Measurements from ENCODE around the gene TMEM235.

TMEM235 gene

DNA sequence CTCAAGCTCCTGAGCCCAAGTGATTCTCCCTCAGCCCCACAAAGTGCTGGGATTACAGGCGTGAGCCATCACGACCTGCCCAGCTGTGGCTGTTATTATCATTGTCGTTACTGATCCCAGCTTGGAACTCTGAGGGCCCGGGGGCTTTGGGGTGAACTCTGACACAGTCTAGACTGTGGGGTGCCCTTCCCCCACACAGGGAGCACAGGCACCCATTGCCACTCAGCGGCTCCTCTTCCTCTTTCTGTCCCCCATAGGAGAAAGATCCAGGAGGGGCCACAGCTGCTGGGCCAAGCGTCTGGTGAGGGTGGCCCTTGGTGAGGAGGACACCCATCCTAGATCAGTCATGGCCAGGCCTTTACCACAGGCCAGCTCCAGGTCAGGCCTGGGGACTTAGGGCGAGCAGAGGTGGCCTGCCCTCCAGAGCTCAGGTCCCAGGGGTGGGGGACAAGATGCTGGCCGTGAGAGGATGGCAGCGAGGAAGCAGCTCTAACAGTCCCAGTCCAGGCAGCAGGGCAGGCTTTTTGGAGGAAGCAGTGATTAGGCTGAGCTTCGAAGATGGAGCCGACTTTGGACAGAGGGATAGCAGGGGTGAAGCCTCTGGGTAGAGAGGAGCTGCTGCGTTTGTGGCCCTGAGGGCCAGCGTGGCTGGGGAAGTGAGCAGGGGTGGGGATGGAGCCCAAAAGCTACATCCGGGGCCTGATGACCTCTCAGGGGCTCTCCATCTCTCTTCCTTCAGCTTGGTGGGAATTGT lies 24.7 kb downstream of the TMEM235 start:
- DNase-seq, result no peak

DNA sequence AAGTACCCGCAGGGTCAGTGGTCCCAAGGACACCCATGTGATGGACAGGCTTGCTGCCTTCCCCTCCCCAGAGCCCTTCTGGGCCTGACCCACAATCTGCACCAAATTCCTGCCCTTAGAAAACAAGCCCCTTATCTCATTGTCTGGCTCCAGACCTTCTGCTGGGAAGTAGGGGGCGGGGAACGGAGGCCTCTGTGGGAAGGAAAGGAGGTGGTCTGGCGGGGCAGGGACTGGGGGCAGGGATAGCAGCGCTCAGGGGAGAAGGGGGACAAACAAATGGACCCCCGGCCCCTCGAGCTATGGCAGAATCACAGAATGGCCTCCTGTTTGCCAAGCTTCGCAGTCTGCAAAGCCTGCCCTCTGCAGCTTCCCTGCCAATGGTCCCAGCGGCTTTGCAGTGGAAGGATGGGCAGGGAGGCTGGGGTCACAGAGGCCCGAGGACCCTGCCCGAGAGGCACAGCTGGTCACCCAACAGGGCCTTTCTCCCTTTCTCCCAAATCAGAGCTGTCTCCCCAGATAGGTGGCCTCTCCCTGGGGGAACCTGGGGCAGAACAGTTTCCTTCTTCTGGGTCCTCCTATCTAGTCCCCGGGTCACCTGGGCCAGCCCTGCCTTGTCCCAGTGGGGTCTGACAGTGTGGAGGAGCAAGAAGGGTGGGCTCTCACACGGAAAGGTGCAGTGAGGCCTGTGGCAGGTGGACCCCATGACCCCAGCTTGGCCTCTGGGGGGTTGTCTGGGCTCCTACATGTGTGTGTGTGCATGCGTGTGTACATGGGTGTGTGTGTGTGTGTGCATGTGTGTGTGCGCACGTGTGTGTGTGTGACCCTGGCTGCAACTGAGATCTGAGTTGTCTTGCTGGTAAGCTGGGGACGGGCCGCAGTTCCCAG lies 25.5 kb downstream of the TMEM235 start:
- DNase-seq, result no peak

DNA sequence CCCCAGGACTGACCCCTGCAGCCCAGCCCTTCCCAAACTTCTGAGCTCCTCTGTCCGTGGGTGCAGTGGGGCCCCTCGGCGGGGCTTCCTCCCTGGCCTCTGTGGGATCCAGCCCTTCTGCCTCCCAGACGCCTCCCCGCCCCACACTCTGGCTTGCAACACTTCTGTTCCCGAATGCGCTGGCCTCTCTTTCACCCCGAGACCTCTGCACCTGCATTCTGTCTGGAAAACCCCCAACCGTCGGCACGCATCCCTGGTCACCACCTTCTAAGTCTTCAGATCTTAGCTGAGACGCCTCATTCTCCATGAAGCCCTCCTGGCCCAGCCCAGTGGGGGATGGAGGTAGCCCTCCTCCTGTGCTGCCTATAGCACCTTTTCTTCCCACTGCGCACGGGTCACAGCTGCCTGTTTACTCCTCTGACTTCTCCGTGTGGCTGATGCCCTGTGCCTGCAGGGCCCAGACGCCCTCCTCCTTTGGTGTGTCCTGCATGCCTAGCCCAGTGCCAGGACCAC lies 26.4 kb downstream of the TMEM235 start:
- no peak for DNase-seq

DNA sequence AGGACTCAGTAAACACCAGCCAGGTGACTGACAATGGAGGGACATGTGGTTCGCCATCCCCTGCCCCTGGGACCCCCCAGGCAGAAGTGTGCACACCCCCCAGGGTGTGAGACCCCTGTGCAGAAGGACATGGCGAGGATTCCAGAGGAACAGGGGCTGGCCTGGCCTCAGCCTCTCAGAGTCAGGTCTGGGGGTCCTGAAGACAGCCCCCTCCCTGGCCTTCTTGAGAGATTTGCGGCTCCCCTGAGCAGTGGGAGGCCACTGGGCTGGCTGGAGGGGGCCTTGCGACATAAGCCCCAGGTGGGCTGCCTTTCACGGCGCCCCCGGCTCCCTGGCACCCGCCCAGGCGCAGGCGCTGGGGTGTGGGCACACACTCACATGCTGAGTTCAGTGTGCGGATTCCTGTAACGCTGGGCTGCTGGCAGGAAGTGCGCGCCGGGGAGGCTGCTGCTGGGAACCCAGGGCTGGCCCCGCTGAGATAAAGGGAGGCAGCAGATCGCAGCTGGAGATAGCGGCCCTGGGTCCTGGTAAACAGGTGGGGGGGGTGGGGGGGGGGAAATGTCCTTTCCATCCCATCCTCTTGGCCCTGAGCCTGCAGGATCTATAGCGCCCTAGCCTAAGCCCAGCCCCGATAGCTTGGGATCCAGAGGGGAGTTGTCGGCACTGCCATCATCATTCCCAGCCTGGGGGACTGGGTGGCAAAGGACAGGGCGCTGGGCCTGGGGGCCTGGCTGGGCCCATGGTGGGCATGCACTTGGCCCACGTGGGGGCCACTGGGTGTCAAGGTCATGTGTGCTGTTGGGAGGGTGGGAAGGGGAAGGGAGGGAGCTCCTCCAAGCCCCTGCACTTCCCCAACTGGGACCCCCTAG lies 27.1 kb downstream of the TMEM235 start:
- DNase-seq, result peak; percentile 30

DNA sequence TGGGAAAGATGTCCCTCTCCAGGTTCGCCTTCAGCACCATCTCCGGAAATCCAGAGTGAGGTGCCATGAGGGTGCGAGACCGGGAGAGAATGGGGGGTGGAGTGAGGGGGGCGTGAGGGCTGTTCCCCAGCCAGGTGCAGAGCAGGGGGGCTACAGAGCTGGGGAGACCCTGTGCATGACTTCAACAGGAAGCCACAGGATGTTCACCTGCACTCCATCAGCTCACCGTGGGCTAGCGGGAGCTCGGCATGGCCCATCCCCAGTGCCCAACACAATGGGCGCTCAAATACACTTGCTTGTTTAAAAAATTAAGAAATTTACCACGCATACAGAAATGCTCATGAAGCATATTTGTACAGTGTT lies 27.7 kb downstream of the TMEM235 start:
- no peak for DNase-seq

DNA sequence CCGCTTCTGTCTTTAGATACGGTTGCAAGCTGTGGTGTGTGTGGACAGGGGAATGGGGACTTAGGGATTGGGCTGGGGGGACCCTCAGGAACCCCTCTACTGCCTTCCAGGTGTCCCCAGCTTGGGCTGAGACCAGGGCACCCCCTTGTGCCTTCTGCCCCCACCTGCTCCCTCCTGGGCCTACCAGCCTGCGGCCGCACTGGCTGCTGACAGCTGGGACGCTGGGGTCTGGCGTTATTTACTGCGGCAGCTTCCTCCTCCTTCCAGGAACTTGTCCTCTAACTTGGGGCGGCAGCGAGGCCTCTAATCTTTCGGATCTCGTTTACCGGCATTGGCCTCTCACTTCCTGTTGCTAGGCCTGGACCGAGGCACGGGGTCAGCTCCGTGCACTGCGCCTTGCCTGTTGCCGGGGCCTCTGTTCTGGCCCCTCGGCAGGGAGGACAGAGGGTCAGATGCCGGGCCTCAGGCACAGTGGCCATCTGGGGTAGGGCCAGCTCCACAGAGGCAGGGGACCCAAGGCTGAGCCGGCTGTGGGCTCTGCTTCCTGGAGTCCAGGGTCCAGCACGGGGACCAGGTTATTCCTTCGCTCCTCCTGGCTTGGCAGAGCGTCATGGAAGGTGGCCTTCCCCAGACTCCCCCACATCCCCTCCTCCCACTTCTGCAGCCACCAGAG lies 31.8 kb downstream of the TMEM235 start:
- no peak for DNase-seq

DNA sequence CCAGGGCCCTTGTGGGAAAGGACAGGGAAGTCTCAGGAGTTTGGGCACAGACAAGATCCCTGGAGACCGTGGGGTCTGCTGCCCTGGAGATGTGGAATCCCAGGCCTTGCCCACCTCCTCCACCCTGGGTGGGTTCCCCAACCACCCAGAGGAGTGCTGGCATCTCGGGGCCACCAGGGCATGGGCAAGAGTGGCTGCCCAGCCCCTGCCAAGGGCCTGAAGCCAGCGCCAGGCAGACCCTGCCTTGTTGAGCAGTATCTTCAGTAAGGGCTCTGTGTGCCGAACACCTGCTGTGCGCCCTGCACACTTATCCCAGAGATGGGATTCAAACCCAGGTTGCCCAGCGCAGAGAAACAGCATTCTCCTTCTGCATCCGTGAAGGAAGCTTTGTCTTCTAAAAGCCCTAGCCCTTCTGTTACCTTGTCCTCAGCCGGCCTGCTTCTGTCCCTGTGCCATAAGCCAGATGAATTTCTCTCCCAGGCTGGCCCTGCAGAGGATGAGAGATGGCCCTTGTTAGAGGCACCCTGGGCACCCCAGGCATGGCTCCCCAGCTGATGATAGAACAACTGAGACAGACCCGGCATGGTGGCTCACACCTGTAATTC lies 32.4 kb downstream of the TMEM235 start:
- no peak for DNase-seq

DNA sequence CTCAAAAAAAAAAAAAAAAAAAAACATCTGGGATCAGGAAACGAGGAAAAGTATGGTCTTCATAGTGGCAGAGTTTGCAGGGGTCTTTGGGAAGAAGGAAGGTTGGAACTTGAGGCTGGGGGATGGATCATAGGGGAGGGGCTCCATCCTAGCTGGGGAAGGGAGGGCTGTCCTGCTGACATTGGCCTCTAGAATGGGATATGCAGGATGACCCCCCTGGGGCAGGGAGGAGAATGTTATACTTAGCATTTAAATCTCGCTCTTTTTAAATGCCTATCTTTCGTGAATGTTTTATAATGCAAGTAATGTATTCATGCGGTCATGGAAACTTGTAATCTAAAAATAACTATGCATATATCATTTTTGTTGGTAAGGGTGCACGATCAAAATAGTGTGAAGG lies 33.2 kb downstream of the TMEM235 start:
- no peak for DNase-seq

DNA sequence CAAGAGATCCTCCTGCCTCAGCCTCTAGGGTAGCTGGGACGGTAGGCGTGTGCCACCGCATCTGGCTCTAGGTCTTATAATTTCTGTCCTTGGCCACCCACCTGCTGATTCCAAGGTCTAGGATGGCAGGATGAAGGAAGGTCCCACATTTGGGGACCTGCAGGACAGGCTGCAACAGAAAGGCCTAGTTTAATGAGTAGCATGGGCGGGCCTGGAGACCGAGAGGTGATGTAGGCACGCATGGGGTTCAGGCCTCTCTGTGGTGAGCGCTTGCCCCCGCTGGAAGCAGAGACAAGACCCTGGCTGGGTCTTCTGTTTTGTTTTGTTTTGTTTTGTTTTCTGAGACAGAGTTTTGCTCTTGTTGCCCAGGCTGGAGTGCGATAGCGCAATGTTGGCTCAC lies 33.7 kb downstream of the TMEM235 start:
- DNase-seq, result no peak

DNA sequence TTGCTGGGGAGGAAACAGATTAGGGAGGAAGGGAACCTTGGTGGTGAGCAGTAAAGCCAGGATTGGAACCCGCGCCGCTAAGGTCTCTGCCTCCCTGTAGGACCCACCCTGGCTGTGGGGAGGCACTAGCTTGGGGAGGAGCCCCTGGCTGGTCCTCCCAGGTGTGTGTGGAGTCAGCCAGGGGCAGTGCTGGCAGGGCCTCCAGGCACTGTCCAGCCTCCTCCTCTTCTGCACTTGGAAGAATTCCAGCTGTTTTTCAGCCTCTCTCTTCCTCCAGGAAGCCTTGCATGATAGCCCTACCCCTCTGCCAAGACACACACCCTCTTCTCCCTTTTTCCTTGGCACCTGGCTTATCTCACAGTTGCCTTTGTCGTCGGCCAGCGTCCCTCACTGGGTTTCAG lies 34.8 kb downstream of the TMEM235 start:
- DNase-seq, result no peak

DNA sequence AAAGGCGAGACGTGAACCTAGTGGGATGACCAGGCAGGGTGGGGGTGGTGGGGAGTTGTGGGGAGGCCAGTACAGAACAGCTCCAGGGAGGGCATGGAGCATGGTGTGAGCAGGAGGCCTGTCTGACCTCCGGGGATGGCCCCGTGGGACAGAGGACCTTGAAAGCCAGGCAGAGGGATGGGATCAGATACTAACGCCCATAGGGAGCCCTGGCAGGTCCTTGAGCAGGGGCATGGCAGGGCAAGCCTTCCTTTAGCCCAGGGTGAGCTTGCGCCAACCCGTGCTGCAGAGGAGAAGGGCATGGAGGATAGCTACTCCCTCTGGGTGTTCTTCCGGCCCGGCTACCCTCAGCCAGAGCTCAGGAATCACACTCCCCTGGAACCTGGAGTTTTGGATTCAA lies 35.3 kb downstream of the TMEM235 start:
- no peak for DNase-seq

DNA sequence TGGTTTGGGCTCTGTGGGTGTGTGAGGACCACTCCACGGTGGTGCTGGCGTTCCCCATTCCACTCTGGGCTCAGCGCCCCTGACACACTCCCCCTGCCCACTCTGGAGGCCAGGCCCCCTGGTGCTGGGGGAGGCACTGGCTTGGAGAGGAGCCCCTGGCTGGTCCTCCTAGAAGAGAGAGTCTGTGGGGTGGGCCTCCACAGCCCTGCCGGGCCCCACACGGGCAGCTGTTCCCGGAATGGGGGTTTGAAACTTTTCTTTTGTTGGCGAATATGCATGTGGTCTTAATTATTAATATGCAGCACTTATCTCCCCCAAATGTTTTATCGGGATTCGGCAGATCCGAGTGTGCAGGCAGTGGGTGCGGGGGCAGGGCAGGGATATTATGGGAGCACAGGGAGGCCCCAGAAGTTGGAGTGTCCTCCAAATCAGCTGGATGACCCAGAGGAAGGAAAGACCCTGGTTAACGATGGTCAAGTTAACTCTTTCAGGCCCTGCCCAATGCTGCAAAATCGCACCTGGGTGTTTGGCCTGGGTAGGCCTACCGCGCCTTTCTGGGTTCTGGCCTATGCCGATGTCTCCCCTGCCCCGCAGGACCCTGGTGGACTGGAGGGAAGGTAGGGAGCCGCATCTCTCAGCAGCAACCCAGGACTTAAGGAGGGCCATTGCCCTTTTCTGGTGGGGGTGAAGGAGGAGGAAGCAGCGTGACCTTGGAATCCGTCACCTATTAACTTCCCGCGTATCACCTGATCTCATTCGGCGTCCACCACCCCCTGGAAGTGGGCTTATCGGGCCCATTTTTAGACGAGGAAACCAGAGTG lies 36.0 kb downstream of the TMEM235 start:
- DNase-seq, result no peak

DNA sequence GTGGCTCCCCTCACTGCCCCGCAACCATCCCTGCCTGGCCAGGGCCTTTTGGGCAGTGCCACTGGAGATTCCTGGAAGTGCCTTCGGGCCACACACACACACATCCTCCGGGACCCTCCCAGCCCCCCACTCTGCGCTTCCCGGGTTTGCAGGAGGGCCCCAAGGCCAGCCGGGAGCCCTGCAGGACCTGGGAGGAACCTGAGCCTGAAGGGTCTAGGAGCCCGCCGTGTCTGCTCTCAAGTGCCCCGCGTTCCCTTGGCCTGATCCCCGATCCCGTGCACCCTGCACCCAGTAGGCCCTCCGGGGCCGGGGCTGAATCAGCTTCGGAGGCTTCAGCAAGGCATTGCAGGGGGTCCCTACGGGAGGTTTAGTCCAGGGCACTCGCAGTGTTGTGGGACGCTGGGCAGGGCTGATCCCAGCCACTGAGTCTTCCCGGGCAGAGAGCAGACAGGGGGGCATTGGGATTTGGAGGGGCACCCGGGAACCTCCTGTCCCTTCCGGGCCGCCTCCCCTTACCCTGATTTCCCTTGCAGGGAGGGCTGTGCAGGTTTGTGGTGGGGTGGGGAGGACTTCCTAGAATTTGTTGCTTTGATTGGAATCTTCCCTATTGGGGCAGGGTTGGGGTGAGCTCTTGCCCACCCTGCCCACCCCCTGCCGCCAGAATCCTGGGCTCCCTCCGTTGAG lies 36.9 kb downstream of the TMEM235 start:
- DNase-seq, result no peak

DNA sequence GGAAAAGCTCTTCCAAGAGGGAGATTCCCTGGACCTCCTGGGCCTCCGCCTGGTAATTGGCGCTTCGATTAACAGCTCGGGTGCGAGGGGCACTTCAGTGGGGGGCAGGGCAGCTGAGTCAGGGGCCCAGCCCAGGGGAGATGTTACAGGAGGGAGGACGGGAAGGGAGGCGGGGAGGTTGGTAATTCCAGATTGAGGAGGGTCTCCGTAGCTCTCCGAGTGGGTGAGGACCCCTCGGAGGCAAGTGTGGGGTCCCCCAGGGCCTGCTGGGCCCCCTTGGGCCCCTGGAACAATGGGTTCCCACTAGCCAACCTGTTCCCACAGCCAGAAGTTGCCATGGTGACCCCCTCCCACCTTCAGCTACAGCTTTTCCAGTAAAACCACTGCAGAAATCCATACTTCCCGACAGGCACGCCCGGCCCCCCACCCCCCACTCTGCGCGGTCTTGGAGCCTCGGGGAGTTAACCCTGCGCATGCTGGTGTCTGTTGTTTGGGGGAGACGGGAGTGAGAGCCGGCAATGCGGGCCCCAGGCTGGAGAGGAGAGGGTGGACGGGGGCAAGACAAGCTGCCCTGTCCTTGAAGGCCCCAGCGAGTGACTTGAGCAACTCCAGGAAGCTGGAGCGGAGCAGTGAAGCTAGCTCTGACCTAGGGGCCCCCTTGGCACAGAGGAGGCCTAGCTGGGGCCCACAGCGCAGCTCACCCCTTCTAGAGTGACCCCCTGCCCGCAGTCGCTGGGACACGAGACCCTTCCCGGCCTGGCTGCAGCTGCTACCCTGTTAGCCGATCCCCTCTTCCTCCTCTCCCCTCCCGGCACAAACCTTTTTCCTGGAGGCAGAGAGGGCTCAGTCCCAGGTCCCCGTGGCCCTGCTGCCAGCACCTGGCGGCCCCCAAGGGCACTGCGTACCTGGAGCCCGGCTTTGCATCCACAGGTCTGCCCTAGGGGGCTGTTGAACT lies 37.8 kb downstream of the TMEM235 start:
- DNase-seq, result no peak

DNA sequence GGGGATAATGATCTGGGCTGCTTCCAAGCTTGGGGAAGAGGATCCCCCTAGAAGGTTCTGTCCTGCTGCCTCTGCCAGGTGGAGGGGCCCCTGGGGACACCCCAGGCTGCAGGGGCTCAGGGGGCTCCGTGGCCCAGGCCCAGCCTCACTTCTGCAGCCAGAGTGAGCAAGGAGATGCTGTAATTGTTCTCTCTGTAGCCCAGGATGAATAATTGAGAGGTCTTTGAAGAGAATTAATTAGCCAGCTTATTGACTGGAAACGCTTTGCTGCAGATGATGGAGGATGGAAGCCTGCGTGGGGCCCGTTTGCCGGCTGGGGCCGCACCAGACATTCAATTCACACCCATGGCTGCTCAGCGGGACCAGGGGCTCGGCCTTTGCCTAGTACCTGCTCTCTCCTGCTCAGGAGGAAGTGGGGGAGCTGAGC lies 38.5 kb downstream of the TMEM235 start:
- DNase-seq, result no peak

DNA sequence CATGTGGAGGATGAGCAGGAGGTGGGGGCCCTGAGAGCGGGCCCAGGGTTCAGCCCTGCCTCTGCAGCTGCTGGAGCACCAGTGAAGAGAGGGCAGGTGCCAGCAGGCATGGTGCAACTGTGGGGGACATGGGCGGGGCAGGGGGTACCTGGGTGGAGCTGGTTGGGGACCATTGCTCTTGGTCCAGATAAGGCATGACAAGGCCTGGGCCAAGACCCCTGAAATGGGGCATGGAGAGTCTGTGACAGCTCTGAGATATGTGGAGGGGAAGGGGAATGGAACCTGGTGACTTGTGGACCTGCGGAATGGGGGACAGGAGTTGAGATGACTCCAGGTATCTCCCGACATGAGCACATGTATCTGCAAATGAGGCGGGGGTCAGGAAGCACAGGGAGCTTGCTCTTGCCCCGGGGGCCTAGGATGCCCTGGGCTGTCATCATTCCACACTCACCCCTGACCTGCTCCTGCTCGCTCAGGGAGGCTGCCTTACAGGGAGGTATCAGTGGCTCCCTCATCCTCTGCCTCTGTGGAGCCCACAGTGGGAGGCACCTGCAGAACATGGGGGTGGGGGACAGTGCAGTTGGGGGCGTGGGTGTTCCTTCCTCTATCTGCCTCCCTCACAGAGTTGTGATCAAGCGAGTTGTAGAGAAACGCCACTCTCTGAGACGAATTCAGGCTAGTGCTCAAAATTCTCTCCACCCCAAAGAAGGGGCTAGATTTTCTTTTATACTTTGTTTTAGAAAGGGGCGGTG lies 40.2 kb downstream of the TMEM235 start:
- DNase-seq, result no peak

DNA sequence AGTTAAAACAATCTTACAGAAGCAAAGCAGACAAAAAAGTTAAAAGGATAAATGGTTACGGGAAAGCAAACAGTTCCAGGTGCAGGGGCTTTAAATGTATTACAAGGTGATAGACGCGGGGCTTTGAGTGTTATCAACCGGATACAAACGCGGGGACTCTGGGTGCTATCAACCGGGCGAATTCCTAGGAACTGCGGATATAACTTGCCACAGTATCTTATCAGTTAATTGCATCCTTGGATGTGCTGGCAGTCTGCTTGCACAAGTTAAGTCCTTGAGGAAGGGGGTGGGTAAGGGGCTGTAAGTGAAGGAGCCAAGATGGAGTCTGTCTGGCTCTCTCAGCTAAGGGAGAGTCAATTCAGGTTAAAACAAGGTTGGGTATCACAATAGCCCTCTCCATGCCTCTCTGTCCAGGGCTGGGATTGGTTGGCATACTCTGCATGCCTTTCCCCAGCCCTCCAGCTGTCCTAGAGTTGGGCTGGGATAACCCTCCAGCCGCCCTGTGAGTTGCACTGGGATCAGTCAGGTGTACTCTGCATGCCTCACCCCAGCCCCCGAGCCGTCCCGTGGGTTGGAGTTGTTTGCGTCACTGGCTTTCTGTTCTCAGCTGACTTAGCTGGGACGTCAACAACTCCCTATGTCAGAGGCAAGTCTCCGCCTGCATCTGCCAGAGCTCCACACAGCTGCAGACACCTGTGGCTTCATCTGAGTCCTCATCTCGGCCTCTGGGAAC lies 40.9 kb downstream of the TMEM235 start:
- DNase-seq, result peak; percentile 47

DNA sequence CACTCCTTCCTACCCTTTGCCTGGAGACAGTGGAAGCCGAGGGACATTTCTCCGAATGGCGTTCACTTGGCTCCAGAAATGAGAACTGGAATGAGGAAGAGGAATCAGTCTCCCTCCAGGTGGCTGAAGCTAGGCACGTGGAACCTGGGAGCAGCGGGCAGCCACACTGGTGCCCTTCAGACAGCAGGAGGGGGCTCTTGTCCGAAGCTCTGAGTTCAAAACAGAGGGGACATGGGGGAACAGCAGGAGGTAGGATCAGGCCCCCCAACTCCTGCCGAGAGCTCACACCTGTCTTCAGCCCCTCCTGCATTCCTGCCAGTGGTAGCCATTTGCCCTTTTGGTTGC lies 41.5 kb downstream of the TMEM235 start:
- no peak for DNase-seq
